MM.1S (cell line): ENCODE measurements around the gene SFSWAP.

Source experiments
- EZH2 ChIP-seq: fragments of 300-600 bp; sonication (generic); optimal IDR thresholded peaks from 2 replicates; pipeline ENCODE3; 2017; ENCODE audit warnings: low read depth, mild to moderate bottlenecking, antibody characterized with exemption, low read length, mixed read lengths
- EZH2phosphoT487 ChIP-seq: fragments of 300-600 bp; sonication (generic); IDR thresholded peaks from 2 replicates; pipeline ENCODE4 v1.6.1; 2018; ENCODE audit warnings: antibody characterized with exemption, low read length
- TF ChIP-seq, protein P1 (sequence below): fragments of 300-600 bp; sonication (generic); IDR thresholded peaks from 2 replicates; pipeline ENCODE4 v1.5.1; 2016; ENCODE audit warnings: antibody characterized with exemption, low read length, mixed read lengths

DNA sequence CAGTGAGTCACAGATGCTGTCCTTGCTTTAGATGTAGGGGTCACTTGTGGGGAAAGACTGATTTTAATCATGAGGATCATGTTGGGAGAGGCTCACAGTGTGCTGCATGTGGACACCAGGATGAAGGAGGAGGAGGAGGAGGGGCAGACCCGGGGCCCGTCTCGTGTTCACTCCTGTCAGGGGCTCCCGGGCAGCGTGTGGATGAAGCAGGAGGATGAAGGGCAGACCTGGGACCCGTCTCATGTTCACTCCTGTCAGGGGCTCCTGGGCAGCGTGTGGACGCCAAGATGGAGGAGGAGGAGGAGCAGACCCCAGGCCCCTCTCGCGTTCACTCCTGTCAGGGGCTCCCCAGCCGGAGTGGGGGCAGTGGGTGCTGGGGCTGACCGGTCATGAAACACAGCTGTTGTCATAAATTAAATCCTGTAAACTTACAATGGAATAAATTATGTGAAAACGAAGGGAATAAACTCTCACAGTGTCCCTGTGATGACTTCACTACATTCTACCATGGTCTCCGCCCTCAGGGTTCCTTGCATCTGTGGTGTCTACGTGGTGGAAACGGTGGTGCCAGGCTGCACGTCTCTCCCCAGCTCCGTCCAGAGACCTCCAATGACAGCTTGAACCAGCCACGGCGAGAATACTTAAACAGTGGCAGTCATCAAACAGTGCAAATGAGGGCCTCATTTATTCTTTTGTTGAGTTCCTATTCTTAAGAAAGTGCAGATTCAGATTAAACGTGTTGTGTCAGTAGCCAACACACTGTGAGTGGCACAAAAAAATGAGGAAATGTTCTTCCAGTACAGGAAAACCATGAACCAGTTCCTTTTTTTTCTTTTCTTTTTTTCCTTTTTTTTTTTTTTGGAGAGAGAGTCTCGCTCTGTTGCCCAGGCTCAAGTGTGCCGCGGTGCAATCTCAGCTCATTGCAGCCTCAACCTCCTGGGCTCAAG lies 37.7 kb upstream of the SFSWAP start:
- TF ChIP-seq, protein P1, sequence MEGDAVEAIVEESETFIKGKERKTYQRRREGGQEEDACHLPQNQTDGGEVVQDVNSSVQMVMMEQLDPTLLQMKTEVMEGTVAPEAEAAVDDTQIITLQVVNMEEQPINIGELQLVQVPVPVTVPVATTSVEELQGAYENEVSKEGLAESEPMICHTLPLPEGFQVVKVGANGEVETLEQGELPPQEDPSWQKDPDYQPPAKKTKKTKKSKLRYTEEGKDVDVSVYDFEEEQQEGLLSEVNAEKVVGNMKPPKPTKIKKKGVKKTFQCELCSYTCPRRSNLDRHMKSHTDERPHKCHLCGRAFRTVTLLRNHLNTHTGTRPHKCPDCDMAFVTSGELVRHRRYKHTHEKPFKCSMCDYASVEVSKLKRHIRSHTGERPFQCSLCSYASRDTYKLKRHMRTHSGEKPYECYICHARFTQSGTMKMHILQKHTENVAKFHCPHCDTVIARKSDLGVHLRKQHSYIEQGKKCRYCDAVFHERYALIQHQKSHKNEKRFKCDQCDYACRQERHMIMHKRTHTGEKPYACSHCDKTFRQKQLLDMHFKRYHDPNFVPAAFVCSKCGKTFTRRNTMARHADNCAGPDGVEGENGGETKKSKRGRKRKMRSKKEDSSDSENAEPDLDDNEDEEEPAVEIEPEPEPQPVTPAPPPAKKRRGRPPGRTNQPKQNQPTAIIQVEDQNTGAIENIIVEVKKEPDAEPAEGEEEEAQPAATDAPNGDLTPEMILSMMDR = no peak
- TF ChIP-seq EZH2 (no peak), EZH2phosphoT487 (no peak)
